ENCODE measurements around the gene ZNF565. TPM values are rescaled to one million over a fixed set of nuclear protein-coding genes. Genes with fewer than 3 reads are reported as not detected.

The ZNF565 gene
- total RNA-seq, 1 donor from 2014 or later = 6.6 TPM

DNA sequence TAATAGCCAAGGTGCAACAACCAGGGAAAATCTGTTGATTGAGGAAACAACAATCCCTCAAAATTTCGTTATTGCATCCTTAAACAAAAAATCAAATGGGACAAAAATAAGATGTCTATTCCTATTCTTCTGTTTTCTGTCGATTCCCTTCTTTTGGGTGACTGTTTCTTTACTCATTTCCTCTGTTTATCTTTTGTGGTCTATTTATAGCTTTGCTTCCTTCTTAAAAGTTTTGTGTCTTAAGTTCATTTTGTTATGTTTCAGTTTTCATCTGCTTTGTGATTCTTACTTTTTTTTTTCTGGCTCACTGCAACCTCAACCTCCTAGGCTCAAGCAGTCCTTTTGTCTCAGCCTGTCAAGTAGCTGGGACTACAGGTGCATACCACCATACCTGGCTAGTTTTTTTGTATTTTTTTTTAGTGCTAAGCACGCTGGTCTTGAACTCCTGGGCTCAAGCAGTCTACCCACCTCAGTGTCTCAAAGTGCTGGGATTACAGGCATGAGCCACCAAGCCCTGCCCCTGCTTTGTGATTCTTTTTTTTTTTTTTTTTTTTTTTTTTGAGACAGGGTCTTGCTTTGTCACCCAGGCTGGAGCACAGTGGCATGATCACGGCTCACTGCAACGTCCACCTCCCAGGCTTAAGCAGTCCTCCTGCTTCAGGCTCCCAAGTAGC is 10.9 kb upstream of the ZNF565 start:
- Mint-ChIP-seq H3K9me3 (ENCODE audit: unreplicated experiment) (peaks cover 11% of the 10 kb centered on the region), H3K4me3 (ENCODE audit: unreplicated experiment) (no peak overlapping the region), H3K27ac (ENCODE audit: unreplicated experiment) (peak overlapping the region; percentile 73), H3K4me1 (ENCODE audit: unreplicated experiment) (peaks cover 33% of the 10 kb centered on the region), H3K36me3 (ENCODE audit: unreplicated experiment) (peaks cover 53% of the 10 kb centered on the region), H3K27me3 (ENCODE audit: unreplicated experiment) (no peaks in the 10 kb centered on the region)
- no peak for TF ChIP-seq CTCF (IDR thresholded peaks at IDR 0.05)
- DNase-seq (ENCODE audit: extremely low spot score, unreplicated experiment) = no peak

DNA sequence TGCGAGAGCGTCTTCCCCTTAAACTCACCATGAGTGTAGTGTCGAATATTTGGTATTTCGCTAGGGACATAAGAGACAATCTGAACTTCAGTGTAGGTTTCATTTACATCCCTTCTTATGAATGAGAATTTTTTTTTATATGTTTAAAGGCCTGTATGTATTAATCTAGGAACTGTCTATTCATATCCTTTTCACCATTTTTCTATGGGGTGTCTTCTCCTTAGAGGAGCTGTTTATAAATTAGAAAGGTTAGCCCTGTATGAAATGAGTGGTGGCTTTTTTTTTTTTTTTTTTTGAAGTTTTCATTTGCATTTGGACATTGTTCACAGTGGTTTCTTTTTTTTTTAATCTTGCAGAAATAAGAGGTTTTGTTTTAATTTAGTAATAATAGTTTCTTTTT is 8.0 kb upstream of the ZNF565 start:
- H3K4me3 Mint-ChIP-seq (ENCODE audit: unreplicated experiment) = no peak overlapping the region
- no peak for TF ChIP-seq CTCF (IDR thresholded peaks at IDR 0.05)
- DNase-seq (ENCODE audit: extremely low spot score, unreplicated experiment) = no peak
- H3K4me1 Mint-ChIP-seq (ENCODE audit: unreplicated experiment) = peaks cover 43% of the 10 kb centered on the region
- H3K27ac Mint-ChIP-seq (ENCODE audit: unreplicated experiment) = no peak overlapping the region
- no peaks in the 10 kb centered on the region for H3K27me3 Mint-ChIP-seq (ENCODE audit: unreplicated experiment)
- H3K9me3 Mint-ChIP-seq (ENCODE audit: unreplicated experiment) = no peaks in the 10 kb centered on the region
- peaks cover 46% of the 10 kb centered on the region for H3K36me3 Mint-ChIP-seq (ENCODE audit: unreplicated experiment)

- Mint-ChIP-seq H3K27ac (ENCODE audit: unreplicated experiment) (no peak overlapping the region), H3K36me3 (ENCODE audit: unreplicated experiment) (peaks cover 46% of the 10 kb centered on the region), H3K4me1 (ENCODE audit: unreplicated experiment) (peaks cover 48% of the 10 kb centered on the region), H3K9me3 (ENCODE audit: unreplicated experiment) (no peaks in the 10 kb centered on the region), H3K4me3 (ENCODE audit: unreplicated experiment) (no peak overlapping the region), H3K27me3 (ENCODE audit: unreplicated experiment) (no peaks in the 10 kb centered on the region)
- no peak for TF ChIP-seq CTCF (IDR thresholded peaks at IDR 0.05)
- no peak for DNase-seq (ENCODE audit: extremely low spot score, unreplicated experiment)
These were observed 7.0 kb upstream of the ZNF565 start for GRCh38 chr19:36221474-36221873.

DNA sequence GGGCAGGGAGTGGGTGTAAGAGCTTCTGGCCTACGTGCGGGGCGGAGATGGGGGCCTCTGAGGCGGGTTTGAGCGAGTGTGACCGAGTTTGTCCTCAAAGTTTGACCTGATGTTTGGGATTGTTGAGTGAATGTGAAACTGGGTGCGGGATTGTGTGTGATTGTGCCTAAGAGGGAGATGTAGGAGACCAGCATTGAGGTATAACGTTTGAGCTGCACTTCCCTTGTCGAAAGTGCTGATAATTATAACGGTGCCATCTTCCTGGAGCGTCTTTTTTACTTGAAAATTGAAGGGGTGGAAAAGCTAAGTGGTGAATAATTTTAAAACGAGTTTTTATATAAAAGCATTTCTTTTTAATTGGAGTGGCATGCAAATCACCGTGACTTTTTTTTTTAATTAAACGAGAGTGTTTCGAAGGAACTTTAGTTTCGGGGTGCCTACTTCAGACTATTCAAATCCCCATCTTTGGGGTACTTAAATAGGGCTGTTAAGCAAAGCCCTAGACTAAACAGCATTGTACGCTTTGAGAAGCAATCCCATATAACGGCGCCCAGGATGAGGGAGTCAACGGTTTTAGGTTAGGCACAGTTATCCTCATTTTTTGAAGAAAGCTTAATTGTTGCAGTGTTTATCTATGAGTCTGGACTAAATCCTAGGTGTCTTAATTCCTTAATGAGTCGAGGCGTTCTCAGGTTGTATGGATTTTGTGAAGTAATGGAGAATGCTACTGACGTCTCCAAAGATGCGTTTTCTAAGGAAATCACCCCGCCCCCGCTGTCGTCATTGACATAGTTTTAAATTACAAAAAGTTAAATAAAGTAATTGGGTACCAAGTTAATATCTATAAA is 1.0 kb upstream of the ZNF565 start:
- DNase-seq (ENCODE audit: extremely low spot score, unreplicated experiment) = no peak
- H3K9me3 Mint-ChIP-seq (ENCODE audit: unreplicated experiment) = no peaks in the 10 kb centered on the region

More for the DNA sequence above, 1.0 kb upstream of the ZNF565 start:
- H3K27ac Mint-ChIP-seq (ENCODE audit: unreplicated experiment) = no peak overlapping the region
- no peak overlapping the region for H3K4me3 Mint-ChIP-seq (ENCODE audit: unreplicated experiment)
- no peaks in the 10 kb centered on the region for H3K27me3 Mint-ChIP-seq (ENCODE audit: unreplicated experiment)
- peaks cover 13% of the 10 kb centered on the region for H3K36me3 Mint-ChIP-seq (ENCODE audit: unreplicated experiment)
- H3K4me1 Mint-ChIP-seq (ENCODE audit: unreplicated experiment) = peaks cover 24% of the 10 kb centered on the region
- TF ChIP-seq CTCF (IDR thresholded peaks at IDR 0.05) = no peak
